Dedifferentiated amniotic fluid mesenchymal stem cell (primary cell): ENCODE data around the gene SPPL3.
A peak's percentile ranks its signal among the peaks of the same experiment; 100 is the strongest.

Experiments
- DNase-seq: peaks from one replicate; pipeline ENCODE4 v3.0.0-alpha.2; 2016; ENCODE audit errors: extremely low spot score

The SPPL3 gene

GRCh38 chr12:120874547-120875245, 29.5 kb downstream of the SPPL3 start:
- no peak for DNase-seq

GRCh38 chr12:120873226-120873625, 30.9 kb downstream of the SPPL3 start:
- no peak for DNase-seq

GRCh38 chr12:120872487-120872886, 31.7 kb downstream of the SPPL3 start:
- no peak for DNase-seq

- no peak for DNase-seq
Observed at GRCh38 chr12:120870415-120870814, 33.7 kb downstream of the SPPL3 start.

DNA sequence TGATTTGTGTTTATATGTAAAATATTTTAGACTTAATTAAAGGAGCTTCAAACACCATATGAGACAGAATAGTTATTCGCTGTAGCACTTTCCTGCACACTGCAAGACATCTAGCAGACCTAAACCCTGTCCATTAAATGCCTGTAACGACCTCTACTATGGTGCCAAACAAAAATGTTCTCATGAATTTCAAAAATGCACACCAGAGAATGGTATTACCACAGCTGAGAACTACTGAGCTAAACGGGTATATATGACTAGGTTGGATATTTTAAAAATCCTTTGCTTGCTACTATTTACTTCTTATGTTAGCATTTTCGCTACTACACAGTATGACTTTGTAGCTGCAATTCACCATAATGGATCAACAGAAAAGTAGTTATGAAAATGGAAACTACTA, 34.8 kb downstream of the SPPL3 start:
- no peak for DNase-seq

DNA sequence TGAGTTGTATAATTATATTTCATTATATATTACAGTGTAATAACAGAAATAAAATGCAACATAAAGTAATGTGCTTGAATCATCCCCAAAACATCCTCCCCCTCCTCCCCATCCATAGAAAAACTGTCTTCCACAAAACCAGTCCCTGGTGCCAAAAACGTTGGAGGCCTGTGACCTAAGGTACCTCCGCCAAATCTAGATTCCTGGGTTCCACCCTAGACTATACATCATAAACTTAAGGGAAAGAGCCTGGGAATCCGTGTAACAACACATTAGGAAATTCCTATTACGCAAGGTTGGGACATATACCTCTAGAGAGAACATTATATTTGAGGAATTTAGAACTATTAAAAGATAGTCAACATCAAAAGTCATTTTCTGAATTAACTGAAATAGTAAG, 38.0 kb downstream of the SPPL3 start:
- DNase-seq, result no peak

GRCh38 chr12:120865098-120865497, 39.1 kb downstream of the SPPL3 start:
- no peak for DNase-seq

DNA sequence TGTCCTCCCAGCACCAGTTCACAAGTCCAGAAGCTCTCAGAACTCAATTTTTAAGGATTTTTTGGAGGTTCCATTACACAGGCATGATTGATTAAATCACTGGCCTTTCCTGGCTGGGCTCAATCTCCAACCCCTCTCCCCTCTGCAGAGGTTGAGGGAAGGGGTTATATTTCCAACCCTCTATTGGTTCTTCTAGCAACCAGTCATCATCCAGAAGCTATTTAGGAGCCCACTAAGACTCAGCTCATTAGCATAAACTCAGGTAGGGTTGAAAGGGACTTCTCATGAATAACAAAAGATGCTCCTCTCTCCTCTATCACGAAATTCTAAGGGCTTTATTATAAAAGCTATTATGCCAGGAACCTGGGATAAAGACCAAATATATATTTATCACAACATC, 41.5 kb downstream of the SPPL3 start:
- no peak for DNase-seq

DNA sequence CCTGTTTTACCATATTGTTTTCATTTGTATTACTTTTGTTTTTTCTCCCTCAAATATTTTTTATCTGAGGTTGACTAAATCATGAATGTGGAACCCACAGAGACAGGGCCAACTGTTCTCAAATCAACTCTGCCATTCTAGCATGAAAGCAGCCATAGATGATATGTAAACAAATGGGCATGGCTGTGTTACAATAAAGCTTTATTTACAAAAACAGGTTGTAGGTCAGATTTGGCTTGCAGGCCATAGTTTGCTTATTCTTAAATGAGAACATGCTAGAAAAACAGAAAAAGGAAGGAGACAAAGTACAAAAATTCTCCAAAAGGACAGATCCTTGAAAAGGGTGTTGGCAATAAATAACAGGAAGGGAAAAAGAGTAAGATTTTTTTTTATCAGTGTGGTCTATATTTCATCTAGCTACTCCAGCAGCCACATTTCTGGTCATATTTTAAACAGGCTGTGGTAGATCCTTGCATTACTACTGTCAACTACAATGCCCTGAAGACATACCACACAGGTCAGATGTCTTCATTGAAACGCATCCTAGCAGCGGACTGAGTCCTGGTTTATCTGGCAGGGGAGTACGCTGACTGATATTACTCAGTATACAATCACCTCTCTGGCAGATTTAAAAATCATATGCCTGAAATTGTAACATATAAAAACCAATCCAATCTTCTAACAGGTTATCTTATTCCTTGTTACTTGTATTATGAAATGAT, 42.9 kb downstream of the SPPL3 start:
- no peak for DNase-seq

DNA sequence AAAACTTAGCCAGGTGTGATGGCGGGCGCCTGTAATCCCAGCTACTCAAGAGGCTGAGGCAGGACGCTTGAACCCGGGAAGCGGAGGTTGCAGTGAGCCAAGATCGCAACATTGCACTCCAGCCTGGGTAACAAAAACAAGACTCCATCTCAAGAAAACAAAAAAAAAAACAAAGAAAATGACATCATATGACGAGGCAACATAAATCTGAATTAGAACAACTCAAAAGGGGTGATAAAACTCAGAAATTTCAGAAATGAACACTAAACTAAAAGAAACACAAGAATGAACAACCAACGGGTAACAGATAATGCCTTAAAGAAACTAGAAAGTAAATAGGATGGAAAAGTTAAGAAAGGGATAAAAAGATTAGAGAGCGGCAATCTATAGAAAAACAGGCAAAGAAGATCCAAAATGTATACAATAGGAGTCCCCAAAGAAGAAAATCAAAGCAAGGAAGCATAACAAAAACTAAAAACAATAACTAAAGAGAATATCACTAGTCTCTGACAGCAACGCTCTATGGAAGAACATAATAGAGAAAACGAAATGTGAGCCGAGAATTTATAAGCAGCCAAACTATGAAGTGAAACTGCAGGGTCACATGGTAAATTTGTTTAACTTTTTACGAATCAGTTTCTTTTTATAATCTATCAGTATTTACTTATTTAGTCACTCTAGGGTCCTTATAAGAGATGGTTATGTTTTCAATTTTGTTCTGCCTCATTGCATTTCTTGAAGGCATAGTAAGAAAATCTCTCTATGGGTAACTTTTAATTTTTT, 45.7 kb downstream of the SPPL3 start:
- no peak for DNase-seq

GRCh38 chr12:120856980-120857379, 47.2 kb downstream of the SPPL3 start:
- no peak for DNase-seq

DNA sequence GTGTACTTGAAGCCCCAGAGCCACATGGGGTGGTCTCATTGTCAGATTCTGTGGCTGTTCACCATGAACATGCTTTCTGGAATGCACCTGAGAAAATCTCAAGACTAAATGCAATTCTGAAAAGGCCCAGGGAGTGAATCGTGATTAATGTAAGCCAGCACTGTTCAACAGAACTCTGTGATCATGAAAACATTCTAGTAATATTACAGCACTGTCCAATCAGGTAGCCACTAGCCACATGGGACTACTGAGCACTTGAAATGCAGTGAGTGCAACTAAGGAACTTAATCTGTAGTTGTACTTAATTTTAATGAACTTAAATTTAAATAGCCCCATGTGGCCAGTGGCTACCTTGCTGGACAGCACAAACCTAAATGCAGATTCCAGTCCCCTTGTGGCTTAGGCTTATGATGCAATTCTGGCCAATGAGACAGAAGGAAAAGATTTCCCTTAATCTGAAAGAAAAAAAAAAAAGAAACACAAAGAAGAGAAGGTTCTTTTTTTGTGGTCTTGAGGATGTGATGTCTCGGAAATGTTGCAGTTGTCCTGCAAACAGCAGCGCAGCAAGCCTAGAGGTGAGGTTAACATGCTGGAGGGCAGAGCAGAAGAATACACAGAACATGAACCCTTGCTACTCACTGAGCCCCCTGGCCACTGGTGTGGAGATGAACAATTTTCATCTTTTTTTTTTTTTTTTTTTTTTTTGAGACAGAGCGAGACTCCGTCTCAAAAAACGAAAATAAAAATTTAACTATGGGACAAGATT, 48.2 kb downstream of the SPPL3 start:
- DNase-seq, result no peak

GRCh38 chr12:120854804-120855203, 49.4 kb downstream of the SPPL3 start:
- no peak for DNase-seq

- DNase-seq, result peak; percentile 20
Observed at GRCh38 chr12:120853188-120853587, 51.0 kb downstream of the SPPL3 start.

- no peak for DNase-seq
Observed at GRCh38 chr12:120851944-120852343, 52.2 kb downstream of the SPPL3 start.

- no peak for DNase-seq
Observed at GRCh38 chr12:120851444-120851843, 52.7 kb downstream of the SPPL3 start.

DNA sequence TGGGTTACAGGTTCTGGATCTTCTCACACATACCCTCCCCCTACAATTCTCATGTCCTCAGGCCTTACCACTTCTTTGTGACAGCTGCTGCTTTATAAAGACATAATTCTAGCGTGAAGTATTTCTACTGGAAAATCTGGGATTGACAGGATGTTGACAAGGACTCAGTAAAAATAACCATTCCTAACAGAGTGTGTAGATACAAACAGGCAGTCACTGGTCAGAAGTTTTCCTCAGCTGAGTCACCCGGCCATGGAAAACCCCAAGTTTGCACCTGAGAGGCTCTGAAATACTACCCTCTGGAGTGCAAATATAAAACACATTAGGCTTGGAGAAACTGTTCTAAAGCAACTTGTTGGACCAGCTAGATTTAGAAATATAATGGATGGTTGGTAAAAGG, 54.4 kb downstream of the SPPL3 start:
- DNase-seq, result no peak

DNA sequence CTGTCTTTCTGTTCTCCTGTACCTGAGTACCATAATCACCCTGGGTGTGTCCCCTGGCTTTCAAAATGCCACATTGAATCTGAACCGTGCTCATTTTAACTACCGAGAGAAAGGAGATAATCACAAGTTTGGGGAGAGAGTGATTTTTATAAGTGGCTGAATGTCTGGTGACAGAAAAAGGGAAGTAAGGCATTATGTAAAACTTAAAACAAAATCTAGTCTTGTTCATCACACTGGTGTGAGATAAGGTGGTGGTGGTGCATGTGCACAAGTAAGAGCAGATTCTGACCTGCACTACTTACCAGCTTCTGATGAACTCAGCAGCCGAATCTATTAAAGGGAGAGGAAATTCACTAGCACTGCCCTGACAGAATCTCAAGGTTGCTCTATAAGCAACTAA, 56.3 kb downstream of the SPPL3 start:
- no peak for DNase-seq

DNA sequence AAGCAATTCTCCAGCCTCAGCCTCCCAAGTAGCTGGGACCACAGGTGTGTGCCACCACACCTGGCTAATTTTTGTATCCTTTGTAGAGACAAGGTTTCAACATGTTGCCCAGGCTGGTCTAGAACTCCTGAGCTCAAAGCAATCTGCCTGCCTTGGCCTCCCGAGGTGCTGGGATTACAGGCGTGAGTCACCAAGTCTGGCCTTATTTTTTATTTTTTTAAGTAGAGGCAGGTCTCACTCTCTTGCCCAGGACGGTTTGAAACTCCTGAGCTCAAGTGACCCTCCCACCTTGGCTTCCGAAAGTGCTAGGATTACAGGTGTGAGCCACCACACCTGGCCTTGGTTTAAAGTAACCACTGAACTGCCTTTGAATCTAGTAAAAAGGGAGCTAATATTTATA, 56.8 kb downstream of the SPPL3 start:
- no peak for DNase-seq

- DNase-seq, result peak; percentile 39
Observed at GRCh38 chr12:120846721-120847120, 57.4 kb downstream of the SPPL3 start.

- DNase-seq, result no peak
Observed at GRCh38 chr12:120845696-120846095, 58.5 kb downstream of the SPPL3 start.
